NCI-H510A (cell line): ENCODE measurements around the gene UBL4A.

ENCODE experiments used
- DNase-seq: peaks from one replicate; lab custom pipeline; 2025; lab: John Stamatoyannopoulos, UW

The UBL4A gene

DNA sequence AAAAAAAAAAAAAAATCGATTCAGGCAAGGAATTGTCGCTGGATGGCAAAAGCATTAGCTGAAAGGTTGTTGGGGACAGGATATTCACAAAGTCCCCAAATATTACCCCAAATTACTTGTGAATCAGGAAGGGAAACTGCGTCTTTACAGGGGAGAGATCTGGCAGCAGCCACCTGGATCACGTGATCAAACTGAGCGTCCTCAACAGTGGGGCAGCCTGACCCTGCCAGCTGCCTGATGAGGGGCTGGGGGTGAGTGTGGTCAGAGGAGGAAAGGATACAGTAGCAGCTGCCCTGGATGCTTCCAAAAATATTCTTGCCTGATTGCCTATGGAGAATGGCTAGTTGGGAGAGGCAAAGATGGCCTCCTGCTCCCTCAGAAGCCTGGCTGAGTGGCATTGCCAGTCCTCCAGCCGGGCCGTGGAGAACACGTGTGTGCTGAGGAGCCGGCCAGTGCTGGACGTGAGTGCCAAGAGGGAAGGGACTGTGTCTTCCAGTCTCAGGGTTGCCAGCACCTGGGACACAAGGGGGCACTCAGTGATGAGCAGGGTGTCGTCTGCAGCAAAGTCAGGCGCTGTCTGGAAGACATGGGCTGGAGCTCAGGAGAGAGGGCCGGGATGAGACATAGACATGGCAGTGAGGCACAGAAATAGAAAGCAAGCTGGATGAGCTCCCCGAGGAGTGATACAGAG lies 4.4 kb downstream of the UBL4A start:
- no peak for DNase-seq

- no peak for DNase-seq
Measured at GRCh38 chrX:154481195-154481594, 5.2 kb downstream of the UBL4A start.

DNA sequence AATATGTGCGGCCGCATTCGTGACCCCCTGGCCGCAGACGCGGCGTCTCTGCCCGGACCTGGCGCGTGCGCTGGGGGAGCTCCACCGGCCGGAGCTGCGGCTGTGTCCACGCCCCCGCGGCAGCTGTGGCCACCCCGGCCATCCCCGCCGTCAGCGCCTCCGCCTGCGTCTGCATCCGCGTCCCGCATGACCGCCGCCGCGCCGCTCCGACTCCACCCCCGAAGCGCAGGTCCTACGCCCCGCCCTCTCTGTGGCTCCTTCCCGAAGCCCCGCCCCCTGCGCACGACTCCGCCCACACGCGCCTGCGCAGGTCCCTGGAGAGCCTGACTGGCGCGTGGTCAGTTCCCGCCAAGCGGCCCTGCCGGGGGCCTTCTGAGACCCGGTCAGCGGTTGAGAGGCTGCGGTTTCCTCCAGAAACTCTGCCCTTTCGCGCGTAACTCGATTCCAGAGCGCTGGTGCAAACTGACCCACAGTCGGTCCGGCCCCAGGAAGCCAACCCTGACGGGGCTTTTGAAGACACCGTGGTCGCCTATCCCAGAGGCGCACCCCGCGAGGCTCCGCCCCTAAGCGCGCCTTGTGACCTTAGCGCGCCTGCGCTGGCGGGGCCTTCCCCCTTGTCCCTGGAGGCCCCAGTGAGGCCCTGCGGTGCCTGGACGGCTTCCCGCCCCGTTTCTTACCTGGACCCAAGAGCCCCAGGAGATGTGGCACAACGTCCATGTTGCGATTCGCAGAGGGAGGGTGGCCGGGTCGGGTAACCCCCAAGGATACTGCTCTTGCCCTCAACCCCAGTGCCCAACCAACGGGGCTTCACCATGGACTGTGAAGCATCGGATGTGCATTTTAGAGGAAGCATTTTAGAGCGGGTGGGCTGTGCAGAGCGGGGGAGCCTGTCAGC lies 7.4 kb downstream of the UBL4A start, which contains the start of gene LAGE3:
TSS of gene LAGE3 (minus strand) at position 554 of the 895 bp plus-strand sequence. CDS start at position 188, 366 bp downstream.
- peak; percentile 73 for DNase-seq

DNA sequence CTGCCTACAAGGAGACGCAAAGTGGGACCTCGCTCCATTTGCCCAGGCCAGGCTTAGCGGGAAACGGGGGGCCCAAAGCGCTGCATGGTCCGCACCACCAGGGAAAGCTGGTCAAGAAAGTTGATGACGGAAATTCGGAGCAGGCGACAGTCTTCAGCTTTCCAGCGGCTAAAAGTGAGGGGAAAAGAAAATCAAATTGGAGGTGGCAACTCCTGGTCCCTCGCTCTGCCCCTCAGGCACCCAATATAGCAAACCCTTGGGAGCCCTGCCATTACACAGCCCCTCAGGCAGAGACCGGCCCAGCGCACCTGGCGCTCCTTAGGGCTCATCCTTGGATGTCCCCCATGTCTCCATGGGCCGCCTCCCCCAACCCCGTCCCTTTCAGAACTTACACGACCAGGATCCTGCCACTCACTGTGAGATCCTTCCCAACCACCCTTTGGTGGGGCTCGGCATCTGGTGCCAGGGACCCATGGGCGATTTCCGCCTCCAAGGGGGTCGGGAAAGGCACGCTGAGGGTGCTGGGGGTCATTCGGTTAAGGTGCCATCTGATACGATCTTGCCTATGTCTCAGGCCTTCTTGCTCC lies 8.4 kb downstream of the UBL4A start:
- DNase-seq = no peak

DNA sequence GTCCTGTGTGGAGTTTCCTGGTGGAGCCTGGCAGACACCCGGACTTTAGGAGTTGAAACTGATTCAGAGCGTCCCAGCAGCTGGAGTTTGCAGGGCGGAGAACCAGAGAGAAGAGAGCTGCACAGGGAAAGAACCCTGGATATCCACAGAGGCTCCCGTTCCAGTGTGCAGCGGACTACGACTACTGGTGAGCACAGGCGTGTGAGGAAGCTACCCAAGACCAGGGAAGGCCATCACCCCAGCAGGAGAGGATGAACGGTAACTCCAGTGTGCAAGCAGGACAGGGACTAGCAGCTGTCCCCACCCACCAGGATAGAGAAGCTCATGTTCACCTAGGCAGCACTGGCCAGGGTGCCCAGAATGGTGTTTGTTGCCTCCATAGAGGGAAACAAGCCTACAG lies 9.6 kb downstream of the UBL4A start:
- no peak for DNase-seq

GRCh38 chrX:154473683-154474082 lies 12.7 kb downstream of the UBL4A start:
- no peak for DNase-seq

DNA sequence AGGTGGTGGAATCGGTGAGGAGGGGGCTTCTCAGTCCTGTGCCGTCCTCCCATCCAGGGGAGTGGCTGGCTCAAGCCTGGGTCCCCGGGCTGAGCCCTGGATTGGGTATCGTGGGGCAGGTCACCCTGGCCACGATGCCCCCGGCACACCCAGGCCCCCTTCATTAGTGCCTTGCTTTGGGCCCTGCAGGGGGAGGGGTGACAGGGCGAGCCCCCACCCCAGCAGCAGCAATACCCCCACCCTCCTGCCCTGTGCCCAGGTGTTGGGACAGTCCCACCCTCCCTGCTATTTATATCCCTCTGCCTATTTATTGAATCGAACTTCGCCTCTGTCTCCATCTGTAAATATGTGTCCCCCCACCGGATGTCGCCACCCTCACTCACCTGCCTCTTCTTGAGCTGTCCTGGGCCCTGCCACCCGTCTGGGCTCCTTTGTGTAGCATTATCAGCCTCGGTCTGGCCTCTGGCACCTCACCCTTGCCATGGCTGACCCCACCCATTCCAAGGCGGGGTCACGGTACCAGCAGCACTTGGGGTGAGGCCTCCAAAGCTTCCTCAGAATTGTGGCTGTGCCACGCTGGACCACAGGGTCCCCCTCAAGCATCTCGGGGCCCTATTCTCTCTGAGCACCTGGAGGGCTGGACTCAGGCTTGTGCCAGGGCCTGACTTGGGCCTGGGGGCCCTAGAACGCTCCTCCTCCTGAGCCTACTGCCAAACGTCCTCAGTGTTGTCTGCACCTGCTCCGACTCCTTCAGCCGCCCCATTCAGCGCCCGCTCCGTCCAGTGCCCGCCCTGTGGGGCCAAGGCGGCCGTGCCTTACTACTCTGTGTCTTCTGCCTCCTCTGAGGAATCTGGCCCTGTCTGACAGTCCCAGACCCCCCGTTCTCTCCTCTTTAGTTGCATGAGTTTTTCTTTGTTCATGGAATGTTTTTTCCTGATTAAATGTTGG lies 13.5 kb downstream of the UBL4A start:
- DNase-seq = no peak

DNA sequence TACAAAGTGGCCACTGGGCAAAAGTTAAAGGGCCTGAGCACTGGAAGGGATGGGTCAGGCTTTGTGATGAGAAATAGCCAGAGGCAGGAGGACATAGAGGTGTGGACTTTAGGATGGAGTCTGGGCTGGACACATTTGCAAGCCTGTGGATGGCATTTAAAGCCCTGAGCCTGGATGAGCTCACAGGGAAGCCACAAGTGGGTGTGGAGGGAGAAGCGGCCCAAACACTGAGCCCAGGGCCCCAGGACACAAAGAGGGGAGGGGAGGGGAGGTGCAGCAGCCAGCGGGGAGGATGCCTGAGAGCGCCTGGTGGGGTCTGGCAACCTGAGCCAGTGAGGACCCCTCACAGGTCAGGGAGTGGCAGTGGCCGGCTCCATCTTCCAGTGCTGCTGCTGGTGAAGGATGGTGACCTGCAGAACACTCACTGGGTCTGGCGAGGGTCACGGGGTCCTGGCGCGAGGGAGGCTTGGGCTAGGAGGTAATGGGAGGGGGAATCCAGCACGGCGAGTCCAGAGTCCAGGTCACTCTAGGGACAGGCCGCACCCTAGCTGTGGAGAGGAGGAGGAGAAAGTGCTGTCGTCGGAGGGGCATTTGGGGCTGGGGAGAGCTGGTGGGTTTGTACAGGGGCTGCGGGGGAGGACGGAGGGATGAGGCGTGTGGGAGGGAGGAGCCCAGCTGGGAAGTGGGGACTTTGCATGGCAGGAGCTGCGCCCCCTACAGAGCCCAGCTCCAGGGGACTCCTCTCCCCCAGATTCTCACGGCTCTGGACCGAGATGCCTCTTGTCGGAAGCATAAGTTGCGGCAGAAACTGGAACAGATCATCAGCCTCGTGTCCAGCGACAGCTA lies 14.4 kb downstream of the UBL4A start:
- DNase-seq = no peak

GRCh38 chrX:154470914-154471568 lies 15.4 kb downstream of the UBL4A start:
- no peak for DNase-seq

GRCh38 chrX:154470434-154470833 lies 16.0 kb downstream of the UBL4A start:
- no peak for DNase-seq

DNA sequence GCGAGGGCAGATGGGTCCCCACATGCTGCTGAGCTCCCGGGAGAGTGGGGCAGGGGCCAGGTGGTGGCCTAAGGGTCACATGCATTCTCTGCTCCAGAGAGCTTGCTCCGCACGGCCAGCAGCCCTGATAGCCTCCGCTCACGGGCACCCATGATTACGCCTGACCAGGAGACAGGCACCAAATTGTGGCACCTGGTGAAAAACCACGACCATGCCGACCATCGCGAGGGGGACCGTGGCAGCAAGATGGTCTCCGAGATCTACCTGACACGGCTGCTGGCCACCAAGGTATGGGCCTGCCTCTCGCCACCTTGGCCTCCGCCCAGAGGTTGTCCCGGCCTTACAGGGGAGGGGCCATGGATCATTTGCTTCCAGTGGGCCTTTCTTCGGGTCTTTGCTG lies 16.5 kb downstream of the UBL4A start:
- no peak for DNase-seq

DNA sequence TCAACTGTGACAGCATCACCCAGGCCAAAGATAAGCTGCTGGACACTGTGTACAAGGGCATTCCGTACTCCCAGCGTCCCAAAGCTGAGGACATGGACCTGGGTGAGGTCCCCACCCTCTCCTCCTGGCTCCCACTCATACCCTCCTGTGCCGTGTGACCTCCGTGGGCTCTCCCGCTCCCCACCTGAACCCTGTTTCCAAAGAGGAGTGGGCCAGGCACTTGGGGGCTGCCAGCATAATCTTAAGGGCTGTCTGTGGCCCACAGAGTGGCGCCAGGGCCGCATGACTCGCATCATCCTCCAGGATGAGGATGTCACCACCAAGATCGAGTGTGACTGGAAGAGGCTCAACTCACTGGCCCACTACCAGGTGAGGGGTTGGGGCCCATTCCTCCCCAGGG lies 17.3 kb downstream of the UBL4A start:
- DNase-seq = no peak

DNA sequence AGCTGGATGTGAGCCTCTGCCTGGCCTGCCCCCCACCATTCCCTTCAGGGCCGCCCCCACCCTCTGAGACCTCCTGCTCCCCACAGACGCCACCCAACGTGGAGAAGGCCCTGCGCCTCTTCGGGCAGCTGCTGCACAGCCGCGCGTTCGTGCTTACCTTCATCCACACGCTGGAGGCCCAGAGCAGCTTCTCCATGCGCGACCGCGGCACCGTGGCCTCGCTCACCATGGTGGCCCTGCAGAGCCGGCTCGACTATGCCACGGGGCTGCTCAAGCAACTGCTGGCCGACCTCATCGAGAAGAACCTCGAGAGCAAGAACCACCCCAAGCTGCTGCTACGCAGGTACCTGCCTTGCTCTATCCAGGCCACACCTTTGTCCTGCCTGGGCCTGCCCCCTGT lies 18.2 kb downstream of the UBL4A start:
- no peak for DNase-seq

DNA sequence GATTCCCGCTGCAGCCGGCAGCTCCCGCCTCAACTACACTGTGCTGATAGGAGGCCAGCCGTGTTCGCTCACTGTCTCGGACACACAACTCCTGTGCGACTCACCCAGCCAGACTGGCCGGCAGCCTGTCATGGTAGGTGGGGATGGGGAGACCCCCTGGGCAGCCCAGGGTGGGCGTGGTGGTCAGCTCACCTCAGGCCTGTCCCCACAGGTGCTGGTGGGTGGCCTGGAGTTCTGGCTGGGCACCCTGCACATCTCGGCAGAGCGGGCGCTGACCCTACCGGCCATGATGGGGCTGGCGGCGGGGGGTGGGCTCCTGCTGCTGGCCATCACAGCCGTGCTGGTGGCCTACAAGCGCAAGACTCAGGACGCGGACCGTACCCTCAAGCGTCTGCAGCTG lies 18.9 kb downstream of the UBL4A start:
- DNase-seq = no peak

GRCh38 chrX:154466907-154467306 lies 19.5 kb downstream of the UBL4A start:
- DNase-seq = no peak

- DNase-seq = no peak
Measured at GRCh38 chrX:154466036-154466435, 20.4 kb downstream of the UBL4A start.

GRCh38 chrX:154465601-154466000 lies 20.8 kb downstream of the UBL4A start:
- no peak for DNase-seq

DNA sequence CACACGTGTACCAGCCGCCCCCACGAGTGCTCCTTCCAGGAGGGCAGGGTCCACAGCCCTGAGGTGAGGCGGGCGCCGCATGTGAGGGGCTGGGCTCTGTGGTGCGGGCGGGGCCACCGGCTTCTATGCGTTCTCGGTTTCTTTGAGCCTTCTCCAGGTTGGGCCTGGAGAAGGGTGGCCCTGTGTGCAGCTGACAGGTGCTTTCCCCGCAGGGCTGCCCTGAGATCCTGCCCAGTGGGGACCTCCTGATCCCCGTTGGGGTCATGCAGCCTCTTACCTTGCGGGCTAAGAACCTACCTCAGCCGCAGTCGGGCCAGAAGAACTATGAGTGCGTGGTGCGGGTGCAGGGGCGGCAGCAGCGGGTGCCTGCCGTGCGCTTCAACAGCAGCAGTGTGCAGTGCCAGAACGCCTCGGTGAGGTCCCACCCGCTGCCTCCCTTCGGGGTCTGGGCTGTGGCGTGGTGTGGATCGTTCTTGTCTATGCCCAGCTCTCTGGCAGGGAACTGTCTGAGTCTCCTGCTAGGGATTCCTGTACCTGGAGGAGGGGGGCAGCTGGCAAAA lies 21.5 kb downstream of the UBL4A start:
- no peak for DNase-seq

DNA sequence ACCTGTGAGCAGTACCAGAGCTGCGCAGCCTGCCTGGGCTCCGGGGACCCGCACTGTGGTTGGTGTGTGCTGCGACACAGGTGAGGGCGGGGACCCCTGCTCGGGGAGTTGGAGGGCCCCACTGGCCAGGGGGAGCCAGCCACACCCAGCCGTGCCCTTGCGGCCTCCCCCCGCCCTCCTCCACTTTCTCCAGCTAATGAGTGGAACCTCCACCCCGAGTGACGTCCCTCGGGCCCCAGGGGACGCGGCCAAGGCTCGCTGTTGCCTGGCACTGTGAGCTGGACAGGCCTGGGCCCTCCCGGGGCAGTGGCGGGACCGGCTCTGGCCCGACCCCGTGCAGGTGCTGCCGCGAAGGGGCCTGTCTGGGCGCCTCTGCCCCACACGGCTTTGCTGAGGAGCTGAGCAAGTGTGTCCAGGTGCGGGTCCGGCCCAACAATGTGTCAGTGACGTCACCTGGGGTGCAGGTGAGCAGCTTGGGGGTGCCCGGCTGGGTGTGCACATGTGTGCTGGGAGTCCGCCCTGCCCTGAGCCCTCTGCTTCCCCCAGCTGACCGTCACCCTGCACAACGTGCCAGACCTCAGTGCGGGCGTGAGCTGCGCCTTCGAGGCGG lies 22.7 kb downstream of the UBL4A start:
- no peak for DNase-seq

DNA sequence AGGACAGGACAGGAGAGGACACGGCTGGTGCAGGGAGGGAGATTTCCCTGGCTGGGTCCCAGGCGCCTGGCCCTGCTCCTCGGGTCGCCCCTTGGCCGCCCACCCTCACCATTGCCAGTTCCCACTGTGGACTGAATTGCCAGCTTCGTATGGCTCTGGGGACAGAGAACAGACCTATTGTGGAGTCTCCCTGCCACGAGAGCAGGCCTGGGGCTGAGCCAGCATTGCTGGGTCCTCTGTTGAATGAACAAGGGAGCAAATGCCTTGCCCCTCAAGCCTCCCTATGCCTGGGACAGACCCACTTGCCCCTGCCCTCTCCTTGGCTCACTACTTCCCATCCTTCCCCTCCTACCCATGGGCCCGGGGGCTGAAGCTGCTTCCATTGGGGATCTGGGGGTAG lies 24.0 kb downstream of the UBL4A start:
- no peak for DNase-seq
